T-helper 22 cell (primary cell): Measurements from ENCODE around the gene RBM38.

ENCODE experiments used
- DNase-seq: peaks from one replicate; pipeline ENCODE4 v3.0.0-alpha.2; 2020; ENCODE audit warnings: low read depth

RBM38 gene

GRCh38 chr20:57374931-57375651 lies 16.1 kb upstream of the RBM38 start:
- DNase-seq, result no peak

GRCh38 chr20:57375652-57376230 lies 15.5 kb upstream of the RBM38 start:
- no peak for DNase-seq

- no peak for DNase-seq
Observed at GRCh38 chr20:57377350-57377749, 13.8 kb upstream of the RBM38 start.

GRCh38 chr20:57378107-57378506 lies 13.1 kb upstream of the RBM38 start:
- no peak for DNase-seq

GRCh38 chr20:57378646-57379262 lies 12.4 kb upstream of the RBM38 start:
- no peak for DNase-seq

- no peak for DNase-seq
Observed at GRCh38 chr20:57379263-57379647, 11.9 kb upstream of the RBM38 start.

- DNase-seq, result no peak
Observed at GRCh38 chr20:57380081-57380750, 11.0 kb upstream of the RBM38 start.

- DNase-seq, result no peak
Observed at GRCh38 chr20:57381596-57382503, 9.3 kb upstream of the RBM38 start.

GRCh38 chr20:57382516-57382915 lies 8.7 kb upstream of the RBM38 start:
- DNase-seq, result no peak

GRCh38 chr20:57383447-57384347 lies 7.5 kb upstream of the RBM38 start:
- DNase-seq, result no peak

GRCh38 chr20:57384486-57384885 lies 6.7 kb upstream of the RBM38 start:
- no peak for DNase-seq

- no peak for DNase-seq
Observed at GRCh38 chr20:57384953-57385761, 6.0 kb upstream of the RBM38 start.

GRCh38 chr20:57385940-57386339 lies 5.3 kb upstream of the RBM38 start:
- DNase-seq, result no peak

GRCh38 chr20:57386762-57387161 lies 4.4 kb upstream of the RBM38 start:
- DNase-seq, result no peak

GRCh38 chr20:57387463-57387862 lies 3.7 kb upstream of the RBM38 start:
- DNase-seq, result no peak

GRCh38 chr20:57387945-57388371 lies 3.2 kb upstream of the RBM38 start:
- DNase-seq, result no peak

- no peak for DNase-seq
Observed at GRCh38 chr20:57388953-57389694, 2.1 kb upstream of the RBM38 start.

GRCh38 chr20:57389695-57390603 lies 1.2 kb upstream of the RBM38 start:
- peak; percentile 64 for DNase-seq
